CMK (cell line): ENCODE results near the gene RAB15.

Source experiments
- DNase-seq: peaks from one replicate; pipeline ENCODE4 v3.0.0-alpha.2; 2010; ENCODE audit warnings: low read depth

The RAB15 gene

GRCh38 chr14:64990296-64990695, 18.2 kb upstream of the RAB15 start:
- no peak for DNase-seq

- DNase-seq: no peak
Observed at GRCh38 chr14:64987438-64987767, 15.3 kb upstream of the RAB15 start.

DNA sequence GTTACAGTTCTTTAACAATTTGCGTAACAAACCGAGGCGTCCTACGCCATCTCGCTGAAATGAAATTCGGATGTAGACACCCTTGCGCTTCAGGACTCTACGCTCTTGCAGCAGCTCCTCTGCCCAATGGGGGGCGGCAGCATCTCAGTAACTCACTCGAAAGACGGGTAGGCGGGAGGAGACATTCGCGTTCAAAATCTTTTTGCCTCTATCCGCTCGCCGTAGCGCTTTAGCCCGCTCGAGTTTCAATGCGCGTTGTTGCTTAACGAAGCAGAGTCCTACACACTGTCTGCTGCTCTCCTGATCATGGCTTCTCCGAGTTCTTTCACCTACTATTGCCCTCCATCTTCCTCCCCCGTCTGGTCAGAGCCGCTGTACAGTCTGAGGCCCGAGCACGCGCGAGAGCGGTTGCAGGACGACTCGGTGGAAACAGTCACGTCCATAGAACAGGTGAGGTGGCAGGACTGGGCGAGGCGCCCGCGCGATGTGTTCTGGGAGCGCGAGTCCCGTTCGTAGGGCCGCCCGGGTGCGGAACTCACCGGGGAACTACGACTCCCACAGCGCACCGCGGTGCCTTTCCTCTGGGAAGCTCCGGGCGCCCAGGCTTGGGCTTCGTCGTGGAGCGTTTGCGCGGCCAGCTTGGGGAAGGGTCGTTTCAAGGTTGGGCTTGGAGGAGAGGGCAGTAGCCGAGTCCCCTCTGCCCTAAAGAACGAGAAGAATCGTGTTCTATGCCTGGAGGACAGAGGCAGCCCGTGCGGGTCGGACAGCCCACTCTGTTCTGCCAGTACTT, 14.7 kb upstream of the RAB15 start, which contains the start of gene FNTB:
Gene FNTB (plus strand): TSS at position 248 of the 790 bp plus-strand sequence. CDS start 59 bp downstream, at position 307.
- DNase-seq: peak; percentile 85

DNA sequence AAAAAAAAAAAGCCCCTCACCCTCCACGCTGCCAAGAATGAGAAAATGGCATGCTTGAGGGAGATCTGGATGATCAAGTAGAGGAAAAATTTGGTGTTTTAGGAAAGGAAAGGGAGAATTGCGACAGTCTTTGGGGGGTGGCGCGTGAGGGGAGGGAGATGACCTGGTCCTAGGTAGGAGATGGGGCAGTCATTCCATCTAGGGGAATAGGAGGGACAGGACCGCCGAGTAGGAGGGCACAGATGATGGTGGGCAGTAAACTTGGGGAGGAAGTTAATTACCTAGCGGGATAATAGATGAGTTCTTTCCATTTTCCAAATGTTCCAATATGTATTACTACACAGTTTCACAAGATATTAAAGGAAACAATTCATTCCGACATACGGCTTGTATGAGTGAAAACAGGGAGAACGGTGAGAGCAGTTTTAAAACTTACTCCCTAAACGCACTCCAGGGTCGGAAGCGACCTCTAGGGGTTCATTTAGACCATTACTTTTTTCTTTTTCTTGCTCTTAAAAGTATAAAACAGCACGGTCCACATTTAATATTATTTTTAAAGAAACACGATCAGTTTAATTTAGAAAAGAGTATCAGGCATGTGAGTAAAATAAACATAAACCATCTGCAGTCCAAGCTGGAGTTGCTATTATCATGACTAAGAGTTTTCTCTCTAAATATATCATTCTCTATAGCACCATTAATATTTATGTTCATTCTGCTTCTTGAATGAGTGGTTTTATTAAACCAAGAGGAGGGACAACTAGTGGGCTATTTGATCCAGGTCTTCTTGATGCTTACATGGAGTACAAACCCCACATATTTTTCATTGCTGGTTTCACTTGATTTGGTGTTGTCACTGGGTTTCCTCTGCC, 11.5 kb upstream of the RAB15 start:
- DNase-seq: no peak

DNA sequence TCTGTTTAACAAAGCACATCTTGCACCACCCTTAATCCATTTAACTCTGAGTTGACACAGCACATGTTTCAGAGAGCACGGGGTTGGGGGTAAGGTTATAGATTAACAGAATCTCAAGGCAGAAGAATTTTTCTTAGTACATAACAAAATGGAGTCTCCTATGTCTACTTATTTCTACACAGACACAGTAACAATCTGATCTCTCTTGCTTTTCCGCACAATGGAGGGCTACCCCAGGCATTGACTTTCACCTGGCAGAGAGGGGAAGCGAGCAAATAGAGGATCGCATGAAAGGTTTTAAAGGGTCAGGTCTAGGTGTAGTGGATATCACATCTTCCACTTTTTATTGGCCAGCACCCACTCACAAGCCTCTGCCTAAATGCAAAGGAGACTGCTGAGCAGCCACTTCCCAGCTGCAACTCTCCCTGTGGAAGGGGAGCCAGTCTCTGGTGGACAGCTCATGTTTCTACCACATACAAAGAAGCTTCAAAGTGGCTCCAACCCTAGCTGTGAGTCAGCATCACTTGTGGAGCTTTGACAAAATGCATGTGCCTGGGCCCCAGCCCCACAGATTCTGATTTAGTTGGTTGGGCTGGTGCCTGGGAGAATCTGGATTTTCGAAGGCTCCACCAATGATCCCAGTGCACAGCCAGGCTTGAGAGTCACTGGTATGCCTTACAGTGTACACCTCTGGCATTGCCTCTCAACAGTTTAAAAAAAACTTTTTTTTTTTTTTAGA, 7.4 kb upstream of the RAB15 start:
- DNase-seq: no peak

DNA sequence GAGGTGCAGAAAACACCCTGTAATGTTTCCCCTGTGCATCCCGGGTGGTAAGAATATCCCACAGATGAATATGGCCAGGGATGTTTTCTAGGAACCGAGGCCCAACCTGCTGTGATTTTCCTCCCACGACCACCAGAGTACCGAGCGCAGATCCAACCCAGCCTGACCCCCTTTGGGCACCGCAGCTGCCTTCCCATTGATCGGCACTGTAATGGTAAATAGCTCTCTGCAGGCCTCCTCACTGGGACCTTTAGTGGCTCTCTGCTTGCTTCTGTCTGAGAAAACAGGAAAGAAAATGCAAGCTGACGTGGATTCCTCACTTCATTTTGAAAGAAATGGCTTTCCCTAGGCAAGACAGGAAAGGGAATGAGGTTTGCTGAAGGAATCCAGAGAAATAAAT, 2.4 kb upstream of the RAB15 start:
- no peak for DNase-seq

DNA sequence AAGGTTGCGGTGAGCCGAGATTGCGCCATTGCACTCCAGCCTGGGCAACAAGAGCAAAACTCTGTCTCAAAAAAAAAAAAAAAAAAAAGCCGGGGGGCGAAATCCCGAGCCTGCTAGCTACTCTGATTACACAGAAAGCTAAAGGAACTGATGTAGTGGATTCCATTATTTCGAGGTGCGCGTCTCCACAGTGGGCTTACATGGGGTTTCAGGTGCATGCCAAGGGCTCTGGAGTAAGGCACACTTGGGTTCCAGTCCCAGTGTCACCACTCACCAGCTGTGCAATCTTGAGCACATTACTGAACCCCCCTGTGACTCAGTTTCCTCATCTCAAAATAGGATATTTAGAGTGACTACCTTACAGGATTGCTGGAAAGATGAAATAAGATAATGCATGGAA, 1.7 kb upstream of the RAB15 start:
- DNase-seq: no peak

- DNase-seq: no peak
Observed at GRCh38 chr14:64973026-64973442, 898 bp upstream of the RAB15 start.

DNA sequence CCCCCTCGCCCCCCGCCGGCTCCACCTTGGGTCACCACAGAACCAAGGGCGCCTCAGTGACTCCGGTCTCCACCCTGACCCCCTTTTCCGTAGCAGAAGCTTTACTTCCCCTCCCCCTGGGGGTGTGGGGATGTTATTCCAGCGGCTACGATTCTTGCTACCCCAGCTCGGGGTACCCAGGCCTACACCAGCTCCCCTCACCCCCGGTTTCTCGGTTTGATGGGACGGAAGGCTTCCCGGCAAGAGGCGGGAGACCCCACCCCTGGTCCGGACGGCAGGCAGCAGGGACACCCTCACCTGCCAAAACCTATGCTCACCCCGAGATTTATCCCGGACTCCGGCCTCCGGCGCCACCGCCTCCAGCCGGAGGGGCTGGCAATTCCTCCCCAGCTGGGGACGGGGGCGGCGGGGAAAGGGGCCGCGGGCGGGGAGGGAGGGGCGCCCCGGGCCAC, 619 bp downstream of the RAB15 start:
- DNase-seq: no peak

- DNase-seq: no peak
Observed at GRCh38 chr14:64970776-64971477, 1.2 kb downstream of the RAB15 start.

GRCh38 chr14:64970041-64970440, 2.1 kb downstream of the RAB15 start:
- DNase-seq: no peak

GRCh38 chr14:64968651-64969050, 3.5 kb downstream of the RAB15 start:
- DNase-seq: no peak

GRCh38 chr14:64968167-64968566, 4.0 kb downstream of the RAB15 start:
- DNase-seq: no peak

GRCh38 chr14:64966976-64967375, 5.2 kb downstream of the RAB15 start:
- no peak for DNase-seq

DNA sequence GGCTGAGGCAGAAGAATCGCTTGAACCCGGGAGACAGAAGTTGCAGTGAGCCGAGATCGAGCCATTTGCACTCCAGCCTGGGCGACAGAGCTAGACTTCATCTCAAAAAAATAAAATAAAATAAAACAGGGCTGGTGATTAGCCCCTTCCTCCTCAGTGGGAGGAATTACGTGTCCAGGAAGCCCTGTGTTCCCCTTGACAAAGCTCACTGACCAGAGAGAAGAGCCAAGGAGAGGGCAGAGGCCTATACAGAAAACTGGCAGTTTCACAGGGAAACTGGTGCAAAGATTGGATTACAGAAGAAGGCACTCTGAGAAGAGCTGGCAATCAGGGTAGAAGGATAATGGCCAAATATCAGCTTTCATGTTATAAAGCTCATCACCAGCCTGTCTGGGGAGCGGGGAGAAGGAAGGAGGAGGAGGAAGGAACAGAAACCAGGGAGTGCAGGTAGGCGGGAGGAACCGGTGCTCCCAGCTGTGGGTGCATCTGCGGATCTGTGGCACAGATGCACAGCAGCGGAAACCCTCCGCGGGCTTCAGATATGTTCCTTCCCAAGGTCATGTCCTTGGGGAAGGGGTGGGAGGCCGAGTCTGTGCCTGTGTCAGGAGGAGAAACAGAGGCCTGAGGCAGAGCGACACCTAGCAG, 6.7 kb downstream of the RAB15 start:
- no peak for DNase-seq

DNA sequence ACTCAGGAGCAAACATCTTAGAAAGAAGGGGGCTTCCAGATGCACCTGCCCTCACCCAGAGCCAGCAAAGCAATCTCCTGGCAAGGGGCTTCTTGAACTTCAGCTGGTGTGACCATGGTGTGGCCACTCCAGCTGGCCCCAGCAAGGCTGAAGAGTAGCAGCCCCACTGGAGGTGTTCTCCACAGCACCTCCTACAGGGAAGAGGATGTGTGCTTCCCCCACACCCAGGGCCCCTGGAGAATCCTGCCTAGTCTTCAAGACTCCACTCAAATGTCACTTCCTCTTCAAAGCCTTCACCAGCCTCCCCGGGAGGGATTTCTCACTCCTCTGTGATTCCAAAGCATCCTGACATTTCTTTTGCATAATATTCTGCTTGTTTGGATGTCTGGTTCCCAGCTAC, 8.5 kb downstream of the RAB15 start:
- DNase-seq: no peak

- no peak for DNase-seq
Observed at GRCh38 chr14:64960762-64961276, 11.3 kb downstream of the RAB15 start.

DNA sequence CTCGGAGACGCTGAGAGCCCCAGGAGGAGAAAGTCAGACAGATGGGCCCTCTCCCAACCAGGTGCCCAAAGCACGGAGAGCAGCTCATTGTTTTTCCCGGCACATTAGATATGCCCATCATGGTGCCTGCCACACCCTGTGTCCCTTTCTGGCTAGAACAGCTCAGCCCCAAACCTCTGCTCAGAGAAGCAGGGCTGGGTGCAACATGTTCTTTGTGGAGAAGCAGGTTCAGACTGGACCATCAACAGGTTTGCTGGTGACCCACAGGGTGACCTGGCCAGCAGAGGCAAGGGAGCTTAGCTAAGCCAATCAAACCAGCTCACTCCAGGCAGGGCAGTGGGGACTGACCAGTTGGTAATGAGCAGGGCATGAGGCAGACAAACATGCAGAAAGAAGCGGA, 13.4 kb downstream of the RAB15 start:
- DNase-seq: no peak

DNA sequence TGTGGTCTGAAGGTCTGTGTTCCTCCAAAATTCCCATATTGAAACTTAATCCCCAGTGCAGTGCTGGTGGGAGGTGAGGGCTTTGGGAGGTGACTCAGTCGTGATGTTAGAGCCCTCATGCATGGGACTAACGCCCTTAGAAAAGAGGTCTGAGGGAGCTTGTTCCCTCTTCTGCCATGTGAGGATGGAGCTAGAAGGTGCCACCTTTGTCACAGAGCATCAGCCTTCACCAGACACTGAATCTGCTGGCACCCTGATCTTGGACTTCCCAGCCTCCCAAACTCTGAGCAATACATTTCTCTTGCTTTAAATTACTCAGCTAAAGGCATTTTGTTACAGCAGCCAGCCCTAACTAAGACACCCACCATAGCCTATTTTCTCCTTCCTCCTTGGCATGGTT, 13.9 kb downstream of the RAB15 start:
- DNase-seq: no peak

DNA sequence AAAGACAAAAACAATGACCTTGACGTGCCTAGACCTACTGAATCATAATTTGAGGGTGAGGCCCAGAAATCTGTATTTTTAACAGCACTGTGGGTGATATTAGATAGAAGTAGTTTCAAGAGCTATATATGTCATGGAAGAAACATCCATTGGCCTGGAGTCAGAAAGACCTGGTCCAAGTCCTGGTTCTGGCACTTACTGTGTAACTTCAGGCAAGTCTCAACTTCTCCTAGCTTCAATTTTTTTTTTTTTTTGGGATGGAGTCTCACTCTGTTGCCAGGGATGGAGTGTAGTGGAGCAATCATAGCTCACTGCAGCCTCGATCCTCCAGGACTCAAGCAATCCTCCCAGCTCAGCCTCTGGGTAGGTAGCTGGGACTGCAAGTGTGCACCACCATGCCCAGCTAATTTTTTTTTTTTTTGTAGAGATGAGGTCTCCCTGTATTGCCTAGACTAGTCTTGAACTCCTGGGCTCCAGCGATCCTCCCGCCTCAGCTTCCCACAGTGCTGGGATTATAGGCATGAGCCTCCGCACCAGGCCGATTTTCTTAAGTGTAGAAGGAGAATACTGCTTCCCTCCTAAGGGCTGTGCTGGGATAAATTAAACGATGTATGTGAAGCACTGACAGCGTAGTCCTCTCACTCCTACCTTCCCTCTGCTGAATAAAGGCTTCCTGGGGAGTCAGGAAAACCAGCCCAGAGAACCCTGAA, 15.3 kb downstream of the RAB15 start:
- no peak for DNase-seq

DNA sequence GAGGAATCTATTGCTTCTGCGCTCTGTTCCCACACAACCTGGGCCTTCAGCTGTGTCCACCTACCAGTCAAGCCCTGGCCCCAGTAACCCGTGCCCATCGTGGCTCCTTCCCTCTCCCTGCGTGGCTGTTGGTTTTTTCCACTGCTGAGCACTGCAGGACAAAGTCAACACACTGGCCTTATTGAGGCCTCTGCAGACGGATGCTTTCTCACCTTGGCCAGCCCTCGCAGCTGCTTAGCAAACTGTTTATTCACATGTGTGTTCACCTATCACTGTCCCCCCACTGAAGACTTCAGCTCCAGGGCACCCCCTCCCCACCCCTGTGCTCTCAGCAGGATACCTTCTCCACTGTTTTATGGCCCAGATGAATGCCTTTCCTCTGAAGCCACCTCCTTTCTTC, 16.8 kb downstream of the RAB15 start:
- DNase-seq: no peak
